Neural progenitor cell (in vitro differentiated cells): ENCODE measurements around the gene VEZT.

Source experiments
- EZH2 ChIP-seq: fragments of 200-600 bp; sonication (generic); IDR thresholded peaks from 2 replicates; pipeline ENCODE4 v1.6.1; 2017; ENCODE audit warnings: antibody characterized with exemption, mild to moderate bottlenecking, moderate library complexity
- EZH2phosphoT487 ChIP-seq: fragments of 200-600 bp; sonication (generic); IDR thresholded peaks from 2 replicates; pipeline ENCODE4 v1.6.1; 2017; ENCODE audit warnings: antibody characterized with exemption
- TF ChIP-seq, protein P1 (sequence below): fragments of 200-600 bp; sonication (generic); IDR thresholded peaks from 2 replicates; pipeline ENCODE4 v1.5.1; 2017; ENCODE audit warnings: antibody characterized with exemption, mild to moderate bottlenecking

DNA sequence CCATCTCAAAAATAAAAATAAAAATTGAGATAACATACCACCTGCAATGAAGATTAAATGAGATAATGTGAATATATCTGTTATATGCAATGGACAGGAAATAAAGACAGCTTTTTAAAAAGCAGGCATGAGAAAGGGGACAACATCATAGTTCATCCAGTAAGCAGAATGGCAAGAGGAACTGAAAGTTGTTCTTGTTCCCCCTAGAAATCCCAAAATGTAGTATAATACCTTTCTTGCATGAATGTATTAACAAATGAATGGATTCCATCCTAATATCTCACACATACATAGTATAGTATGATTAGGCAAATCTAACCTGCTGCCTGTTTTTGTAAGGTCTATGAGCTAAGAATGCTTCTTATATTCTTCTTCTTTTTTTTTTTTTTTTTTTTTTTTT is 31.8 kb upstream of the VEZT start:
- TF ChIP-seq, protein P1, sequence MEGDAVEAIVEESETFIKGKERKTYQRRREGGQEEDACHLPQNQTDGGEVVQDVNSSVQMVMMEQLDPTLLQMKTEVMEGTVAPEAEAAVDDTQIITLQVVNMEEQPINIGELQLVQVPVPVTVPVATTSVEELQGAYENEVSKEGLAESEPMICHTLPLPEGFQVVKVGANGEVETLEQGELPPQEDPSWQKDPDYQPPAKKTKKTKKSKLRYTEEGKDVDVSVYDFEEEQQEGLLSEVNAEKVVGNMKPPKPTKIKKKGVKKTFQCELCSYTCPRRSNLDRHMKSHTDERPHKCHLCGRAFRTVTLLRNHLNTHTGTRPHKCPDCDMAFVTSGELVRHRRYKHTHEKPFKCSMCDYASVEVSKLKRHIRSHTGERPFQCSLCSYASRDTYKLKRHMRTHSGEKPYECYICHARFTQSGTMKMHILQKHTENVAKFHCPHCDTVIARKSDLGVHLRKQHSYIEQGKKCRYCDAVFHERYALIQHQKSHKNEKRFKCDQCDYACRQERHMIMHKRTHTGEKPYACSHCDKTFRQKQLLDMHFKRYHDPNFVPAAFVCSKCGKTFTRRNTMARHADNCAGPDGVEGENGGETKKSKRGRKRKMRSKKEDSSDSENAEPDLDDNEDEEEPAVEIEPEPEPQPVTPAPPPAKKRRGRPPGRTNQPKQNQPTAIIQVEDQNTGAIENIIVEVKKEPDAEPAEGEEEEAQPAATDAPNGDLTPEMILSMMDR: no peak
- TF ChIP-seq EZH2 (no peak), EZH2phosphoT487 (no peak)
